Breast epithelium (tissue), 3 donors: ENCODE measurements around the gene CEP112.

Source experiments
- CTCF ChIP-seq, 3 donors: fragments of 450-650 bp; IDR thresholded peaks; one replicate each; pipeline ENCODE4 v1.5.1; 2016 to 2017; ENCODE audit warnings: antibody characterized with exemption in 3 of 3, mild to moderate bottlenecking in 3 of 3, moderate library complexity in 3 of 3
- POLR2A ChIP-seq: fragments of 450-650 bp; IDR thresholded peaks from one replicate; pipeline ENCODE4 v1.6.1; 2016; ENCODE audit warnings: antibody characterized with exemption, mild to moderate bottlenecking, moderate library complexity
- POLR2AphosphoS5 ChIP-seq, 3 donors: sonication (generic); formaldehyde crosslinking; IDR thresholded peaks; one replicate each; pipeline ENCODE4 v1.6.1; 2017; ENCODE audit warnings: antibody characterized with exemption in 3 of 3

- TF ChIP-seq CTCF (IDR thresholded peaks at IDR 0.05) (no peak), POLR2AphosphoS5 (IDR thresholded peaks at IDR 0.05) (no peak), POLR2A (no peak)
Observed at GRCh38 chr17:65696739-65697394, 495.1 kb downstream of the CEP112 start.
